ENCODE results near the gene RAPGEF5. TPM values are rescaled to one million over a fixed set of nuclear protein-coding genes. Genes with fewer than 3 reads are reported as not detected.
A peak's percentile ranks its signal among the peaks of the same experiment; 100 is the strongest.

The RAPGEF5 gene
- total RNA-seq, 4 donors from 2014 or later, result 26.5 to 76.6 (median 39.3) TPM

DNA sequence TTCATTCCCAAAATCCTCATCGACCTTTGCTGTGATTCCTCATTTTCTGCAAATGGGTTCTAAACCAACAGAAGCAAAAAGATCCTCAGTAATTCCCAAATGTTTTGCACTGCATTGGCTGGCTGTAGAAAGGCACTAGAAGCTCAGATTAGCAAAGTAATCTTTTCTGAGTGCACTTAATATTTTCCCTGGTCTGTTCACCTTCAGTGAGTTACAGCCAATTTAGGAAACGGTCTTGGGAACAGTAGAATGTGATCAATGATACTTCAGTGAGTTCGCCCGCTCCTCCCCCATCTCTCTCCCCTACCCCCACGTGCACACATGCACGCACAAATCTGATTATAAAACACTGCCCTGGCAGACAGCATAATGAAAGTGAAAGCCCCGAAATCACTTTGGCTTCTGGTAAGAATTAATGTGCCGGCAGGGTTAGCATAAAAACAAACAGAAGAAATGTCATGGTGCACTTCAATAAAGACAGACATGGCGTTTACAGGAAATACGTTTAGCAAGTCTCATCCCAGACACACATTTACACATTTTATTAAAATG is 209.9 kb downstream of the RAPGEF5 start:
- DNase-seq, result peak; percentile 51 to 55
- Histone ChIP-seq H3K4me1 (peaks cover 5 to 7% of the 10 kb centered on the region in 2 donors), H3K9me3 (no peaks in the 10 kb centered on the region), H3K4me3 (replicated peaks in 1 of 3) (no peak overlapping the region), H3K27me3 (no peaks in the 10 kb centered on the region), H3K36me3 (no peaks in the 10 kb centered on the region), H3K27ac (peak overlapping the region in 1 of 3 donors; percentile 30)
- intact Hi-C loops (cut with DNase I), result no loop called here
- 16 to 26% methylated on average over 10 of the region's 10 CpGs for WGBS, 2 donors
- no peak for TF ChIP-seq POLR2A (IDR thresholded peaks at IDR 0.05)
- TF ChIP-seq, protein P1, sequence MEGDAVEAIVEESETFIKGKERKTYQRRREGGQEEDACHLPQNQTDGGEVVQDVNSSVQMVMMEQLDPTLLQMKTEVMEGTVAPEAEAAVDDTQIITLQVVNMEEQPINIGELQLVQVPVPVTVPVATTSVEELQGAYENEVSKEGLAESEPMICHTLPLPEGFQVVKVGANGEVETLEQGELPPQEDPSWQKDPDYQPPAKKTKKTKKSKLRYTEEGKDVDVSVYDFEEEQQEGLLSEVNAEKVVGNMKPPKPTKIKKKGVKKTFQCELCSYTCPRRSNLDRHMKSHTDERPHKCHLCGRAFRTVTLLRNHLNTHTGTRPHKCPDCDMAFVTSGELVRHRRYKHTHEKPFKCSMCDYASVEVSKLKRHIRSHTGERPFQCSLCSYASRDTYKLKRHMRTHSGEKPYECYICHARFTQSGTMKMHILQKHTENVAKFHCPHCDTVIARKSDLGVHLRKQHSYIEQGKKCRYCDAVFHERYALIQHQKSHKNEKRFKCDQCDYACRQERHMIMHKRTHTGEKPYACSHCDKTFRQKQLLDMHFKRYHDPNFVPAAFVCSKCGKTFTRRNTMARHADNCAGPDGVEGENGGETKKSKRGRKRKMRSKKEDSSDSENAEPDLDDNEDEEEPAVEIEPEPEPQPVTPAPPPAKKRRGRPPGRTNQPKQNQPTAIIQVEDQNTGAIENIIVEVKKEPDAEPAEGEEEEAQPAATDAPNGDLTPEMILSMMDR (IDR thresholded peaks at IDR 0.05), result no peak

DNA sequence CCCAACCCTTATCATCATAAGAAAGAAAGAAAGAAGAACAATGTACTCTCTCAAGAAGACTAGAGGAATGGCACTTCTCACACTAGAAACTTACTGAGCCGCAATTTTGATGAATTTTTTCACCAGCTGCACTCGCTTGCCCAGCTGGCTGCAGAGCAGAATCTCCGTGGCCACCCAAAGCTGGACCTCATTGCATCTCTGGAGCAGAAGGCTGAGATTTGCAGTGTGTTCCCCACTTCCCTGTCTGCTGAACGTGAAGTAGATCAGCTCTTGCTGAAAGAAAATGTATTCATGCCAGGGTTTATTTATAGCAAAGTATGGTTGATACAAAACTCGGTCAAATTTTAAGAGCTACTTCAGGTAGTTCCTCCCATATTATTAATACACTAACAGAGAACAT is 212.0 kb downstream of the RAPGEF5 start:
- no peaks in the 10 kb centered on the region for H3K36me3 ChIP-seq
- H3K27me3 ChIP-seq, result no peaks in the 10 kb centered on the region
- intact Hi-C loops (cut with DNase I), result no loop called here
- peaks cover 12 to 14% of the 10 kb centered on the region in 2 donors for H3K4me1 ChIP-seq
- H3K9me3 ChIP-seq, result no peaks in the 10 kb centered on the region
- no peak overlapping the region for H3K4me3 ChIP-seq (replicated peaks in 1 of 3)
- H3K27ac ChIP-seq, result no peak overlapping the region
- no peak for DNase-seq
- 84 to 89% methylated on average over 5 of the region's 5 CpGs for WGBS, 2 donors
- TF ChIP-seq, protein P1 (IDR thresholded peaks at IDR 0.05), result no peak
- no peak for TF ChIP-seq POLR2A (IDR thresholded peaks at IDR 0.05)

DNA sequence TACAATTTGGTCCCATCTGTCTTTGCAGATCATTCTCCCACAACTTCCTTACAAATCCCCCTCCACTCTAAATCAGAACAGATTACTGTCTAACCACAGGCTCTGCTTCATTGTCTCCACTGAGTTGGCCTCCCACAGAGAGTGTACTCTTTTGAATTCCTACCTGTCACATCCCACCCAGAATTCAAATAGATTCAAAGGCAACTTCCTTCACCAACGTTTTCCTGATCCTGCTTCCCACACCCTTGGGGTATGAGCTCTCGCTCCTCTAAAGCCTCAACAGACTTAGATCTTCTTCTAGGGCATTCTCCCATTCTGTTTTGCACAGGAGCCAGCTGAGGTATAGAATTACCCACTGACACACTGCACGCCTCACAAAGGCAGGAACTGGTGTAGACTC is 213.5 kb downstream of the RAPGEF5 start:
- H3K4me3 ChIP-seq (replicated peaks in 1 of 3), result no peak overlapping the region
- H3K36me3 ChIP-seq, result no peaks in the 10 kb centered on the region
- TF ChIP-seq, protein P1 (IDR thresholded peaks at IDR 0.05), result no peak
- no peak for TF ChIP-seq POLR2A (IDR thresholded peaks at IDR 0.05)
- WGBS, 2 donors, result 79% methylated on average over 3 of the region's 3 CpGs
- H3K27ac ChIP-seq, result no peak overlapping the region
- no peaks in the 10 kb centered on the region for H3K9me3 ChIP-seq
- no peaks in the 10 kb centered on the region for H3K27me3 ChIP-seq
- no peak for DNase-seq
- peaks cover 12 to 17% of the 10 kb centered on the region in 2 donors for H3K4me1 ChIP-seq
- intact Hi-C loops (cut with DNase I), result no loop called here

DNA sequence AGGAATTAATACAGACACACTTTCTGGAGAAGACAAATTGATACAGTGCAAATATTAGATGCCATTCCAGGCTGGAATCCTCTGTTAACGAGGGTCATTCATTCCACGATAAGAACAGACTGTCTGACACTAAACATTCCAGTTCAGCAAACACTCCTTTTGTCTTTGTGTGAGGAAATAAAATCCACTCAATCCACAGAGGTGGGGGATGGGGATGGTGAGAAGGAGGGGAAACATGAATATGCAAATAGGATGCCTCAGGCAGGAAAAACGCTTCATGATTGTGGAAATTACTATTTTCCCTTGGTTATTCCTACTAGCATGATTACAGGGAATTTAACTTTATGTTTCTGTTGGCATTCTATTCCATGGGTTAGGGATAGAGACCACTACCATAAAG is 214.4 kb downstream of the RAPGEF5 start:
- DNase-seq, result no peak
- H3K27me3 ChIP-seq, result no peaks in the 10 kb centered on the region
- no peak overlapping the region for H3K27ac ChIP-seq
- H3K4me3 ChIP-seq (replicated peaks in 1 of 3), result no peak overlapping the region
- WGBS, 2 donors, result 73 to 79% methylated on average over 3 of the region's 3 CpGs
- intact Hi-C loops (cut with DNase I), result no loop called here
- peaks cover 12 to 22% of the 10 kb centered on the region in 2 donors for H3K4me1 ChIP-seq
- no peaks in the 10 kb centered on the region for H3K9me3 ChIP-seq
- TF ChIP-seq, protein P1 (IDR thresholded peaks at IDR 0.05), result no peak
- TF ChIP-seq POLR2A (IDR thresholded peaks at IDR 0.05), result no peak
- H3K36me3 ChIP-seq, result no peaks in the 10 kb centered on the region

DNA sequence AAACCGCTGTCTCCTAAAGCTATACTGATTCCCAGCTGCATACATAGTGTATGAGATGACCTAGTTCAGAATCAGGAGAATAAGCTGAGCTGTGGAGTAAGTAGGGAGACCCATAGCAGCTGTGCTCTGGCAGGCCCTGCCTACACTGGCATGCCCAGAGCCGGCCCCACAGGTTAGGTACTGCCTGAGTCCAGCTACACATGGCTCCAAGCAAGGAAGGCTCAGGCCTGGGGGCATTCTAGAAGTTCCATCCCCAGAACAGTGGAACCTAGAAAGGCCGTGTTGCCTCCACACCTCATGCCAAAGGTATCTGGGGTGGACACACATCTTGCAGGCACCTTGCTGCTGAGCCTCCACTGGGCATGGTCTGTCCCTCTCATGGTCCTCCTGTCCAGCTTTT is 215.6 kb downstream of the RAPGEF5 start:
- Histone ChIP-seq H3K27me3 (no peaks in the 10 kb centered on the region), H3K4me1 (peaks cover 14 to 23% of the 10 kb centered on the region in 2 donors), H3K9me3 (no peaks in the 10 kb centered on the region), H3K36me3 (no peaks in the 10 kb centered on the region), H3K4me3 (replicated peaks in 1 of 3) (no peak overlapping the region), H3K27ac (no peak overlapping the region)
- intact Hi-C loops (cut with DNase I), result no loop called here
- no peak for DNase-seq
- TF ChIP-seq POLR2A (IDR thresholded peaks at IDR 0.05), result no peak
- TF ChIP-seq, protein P1 (IDR thresholded peaks at IDR 0.05), result no peak
- WGBS, 2 donors, result 93 to 97% methylated on average over 2 to 3 of the region's 3 CpGs

Measured in thyroid gland (tissue), 4 donors.